ENCODE results near the gene TMEM208. TPM values are rescaled to one million over a fixed set of nuclear protein-coding genes. Genes with fewer than 3 reads are reported as not detected.

TMEM208 gene
- total RNA-seq, 1 experiment from 2014 or later: 39.4 TPM

DNA sequence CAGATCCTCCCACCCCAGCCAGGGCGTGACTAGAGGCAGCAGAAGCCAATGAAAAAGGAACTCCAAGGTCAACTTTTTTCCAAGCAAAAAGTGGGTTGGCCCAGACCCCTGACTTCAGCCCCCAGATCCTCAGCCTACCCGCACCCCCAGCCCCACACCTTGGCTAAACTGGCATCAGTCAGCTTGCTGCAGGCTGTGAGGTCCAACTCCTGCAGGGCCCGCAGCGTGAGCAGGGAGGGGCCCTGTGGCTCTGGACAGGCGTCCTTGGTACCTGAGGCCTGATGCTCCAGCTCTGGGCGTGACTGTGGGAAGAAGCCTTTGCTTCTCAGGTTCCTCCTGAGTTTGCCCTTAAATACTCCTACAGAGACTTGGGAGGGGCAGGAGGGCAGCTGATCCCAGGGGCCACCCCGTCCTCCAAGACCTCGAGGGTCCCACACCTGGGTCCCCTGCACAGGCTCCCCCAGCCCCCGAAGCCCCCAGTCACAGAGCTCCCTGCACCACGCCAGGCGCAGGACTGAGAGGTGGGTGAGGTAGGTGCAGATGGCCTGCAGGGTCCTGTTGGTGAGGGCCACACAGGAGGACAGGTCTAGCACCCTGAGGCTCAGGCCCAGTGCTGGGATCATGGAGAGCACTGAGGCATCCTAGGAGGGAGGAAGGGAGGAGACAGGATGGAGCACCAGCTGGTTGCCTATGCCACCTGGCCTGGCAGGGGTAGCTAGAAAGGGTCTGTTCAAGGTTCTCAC lies 18.6 kb upstream of the TMEM208 start:
- no peak for DNase-seq (ENCODE audit: low read depth)

GRCh38 chr16:67209565-67209964 lies 17.4 kb upstream of the TMEM208 start:
- DNase-seq (ENCODE audit: low read depth): no peak

GRCh38 chr16:67210069-67210937 lies 16.6 kb upstream of the TMEM208 start:
- no peak for DNase-seq (ENCODE audit: low read depth)

GRCh38 chr16:67211674-67212073 lies 15.3 kb upstream of the TMEM208 start:
- no peak for DNase-seq (ENCODE audit: low read depth)

GRCh38 chr16:67212766-67213165 lies 14.2 kb upstream of the TMEM208 start:
- DNase-seq (ENCODE audit: low read depth): peak; percentile 69

DNA sequence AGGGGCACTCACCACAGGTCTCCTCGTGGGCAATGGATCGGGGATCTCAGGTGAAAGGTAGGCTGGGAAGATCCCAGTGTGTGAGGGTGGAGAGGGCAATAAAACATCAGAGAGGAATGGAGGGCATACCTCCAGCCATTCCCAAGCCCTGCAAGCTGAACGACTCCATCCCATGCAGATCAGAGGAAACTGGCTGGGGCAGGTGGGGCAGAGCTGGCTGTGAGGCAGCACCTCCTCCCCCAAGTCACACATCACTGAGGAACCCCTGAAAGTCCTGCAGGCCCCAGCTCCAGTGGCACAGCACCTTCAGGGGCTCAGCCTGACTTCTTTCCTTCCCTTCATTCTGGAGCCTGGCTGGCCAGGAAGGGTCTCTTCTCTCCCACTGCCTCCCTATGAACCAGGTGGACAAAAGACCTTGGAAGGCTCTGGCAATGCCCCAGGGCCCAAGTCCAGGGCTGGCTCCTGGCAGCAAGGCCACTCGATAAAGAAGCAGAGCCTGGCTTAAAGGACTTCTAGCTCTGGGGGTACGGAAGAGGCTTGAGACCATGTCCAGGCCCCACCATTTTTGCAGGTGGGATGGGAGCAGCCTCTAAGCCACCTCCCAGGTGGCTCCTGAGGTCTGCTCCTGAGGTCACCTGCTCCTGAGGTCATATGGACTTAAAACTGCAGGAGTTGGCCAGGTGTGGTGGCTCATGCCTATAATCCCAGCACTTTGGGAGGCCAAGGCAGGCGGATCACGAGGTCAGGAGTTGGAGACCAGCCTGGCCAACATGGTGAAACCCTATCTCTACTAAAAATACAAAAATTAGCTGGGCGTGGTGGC lies 13.5 kb upstream of the TMEM208 start:
- no peak for DNase-seq (ENCODE audit: low read depth)

- peak; percentile 30 for DNase-seq (ENCODE audit: low read depth)
Observed at GRCh38 chr16:67215706-67216105, 11.2 kb upstream of the TMEM208 start.

DNA sequence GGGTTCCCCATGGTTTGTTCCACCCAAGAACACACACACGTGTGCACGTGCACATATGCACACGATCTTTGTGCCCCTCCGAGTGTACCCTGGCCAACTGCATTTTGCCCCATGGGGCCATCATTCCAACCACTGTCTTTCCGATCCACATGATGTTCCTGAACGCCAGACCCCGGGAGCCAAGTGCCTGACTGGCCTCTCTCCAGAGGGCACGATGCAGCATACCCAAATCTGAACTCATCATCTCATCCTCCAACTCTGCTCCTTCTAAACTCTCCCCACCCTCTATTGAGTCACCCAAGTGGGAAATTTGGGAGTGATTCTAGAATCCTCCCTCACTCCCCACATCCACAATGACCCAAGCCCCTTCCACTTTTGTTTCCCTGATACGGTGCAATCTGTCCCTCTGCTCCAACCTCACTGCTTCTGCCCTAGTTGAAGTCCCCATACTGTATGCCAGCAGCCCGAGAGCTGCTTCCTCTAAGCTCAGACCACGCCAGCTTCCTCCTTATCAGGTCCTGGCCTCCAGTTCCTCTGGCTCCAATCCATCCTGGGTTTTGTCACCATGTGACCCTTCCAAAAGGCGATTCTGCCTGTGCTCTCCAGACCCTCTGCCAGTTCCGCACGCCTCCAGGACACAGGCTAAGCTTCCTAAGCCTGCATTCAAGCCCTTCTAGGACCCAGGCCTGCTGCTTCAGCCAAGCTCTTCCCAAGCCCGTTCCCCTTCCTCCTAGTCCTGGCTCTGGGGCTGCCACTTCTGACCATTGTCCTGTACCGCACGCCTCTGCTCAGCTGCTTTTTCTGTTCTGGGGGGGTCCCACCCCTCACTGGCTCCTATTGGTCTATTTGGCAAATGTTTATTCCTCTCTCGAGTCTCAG lies 10.1 kb upstream of the TMEM208 start:
- no peak for DNase-seq (ENCODE audit: low read depth)

DNA sequence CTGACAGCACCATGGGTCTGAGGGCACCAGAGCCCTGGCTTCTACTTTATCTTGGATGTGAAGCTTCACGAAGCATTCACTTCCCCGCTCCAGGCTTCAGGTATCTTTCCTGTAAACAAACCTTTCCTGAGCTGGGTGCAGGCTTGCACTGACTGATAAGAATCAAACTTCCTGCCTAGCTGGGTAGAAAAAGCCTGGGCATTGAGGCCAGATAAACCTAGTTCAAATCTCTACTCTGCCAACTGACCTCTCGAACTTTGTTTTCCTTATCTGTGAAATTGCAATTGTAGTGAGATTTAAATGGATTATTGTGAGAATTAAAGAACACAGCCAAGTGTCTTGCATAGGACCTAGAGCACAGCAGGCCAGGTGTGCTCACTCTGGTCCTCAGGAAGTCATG lies 2.9 kb upstream of the TMEM208 start:
- no peak for DNase-seq (ENCODE audit: low read depth)

GRCh38 chr16:67226295-67226803 lies 581 bp upstream of the TMEM208 start:
- no peak for DNase-seq (ENCODE audit: low read depth)

- DNase-seq (ENCODE audit: low read depth): no peak
Observed at GRCh38 chr16:67227567-67227921, 614 bp downstream of the TMEM208 start.

- no peak for DNase-seq (ENCODE audit: low read depth)
Observed at GRCh38 chr16:67228034-67228785, 1.3 kb downstream of the TMEM208 start.

DNA sequence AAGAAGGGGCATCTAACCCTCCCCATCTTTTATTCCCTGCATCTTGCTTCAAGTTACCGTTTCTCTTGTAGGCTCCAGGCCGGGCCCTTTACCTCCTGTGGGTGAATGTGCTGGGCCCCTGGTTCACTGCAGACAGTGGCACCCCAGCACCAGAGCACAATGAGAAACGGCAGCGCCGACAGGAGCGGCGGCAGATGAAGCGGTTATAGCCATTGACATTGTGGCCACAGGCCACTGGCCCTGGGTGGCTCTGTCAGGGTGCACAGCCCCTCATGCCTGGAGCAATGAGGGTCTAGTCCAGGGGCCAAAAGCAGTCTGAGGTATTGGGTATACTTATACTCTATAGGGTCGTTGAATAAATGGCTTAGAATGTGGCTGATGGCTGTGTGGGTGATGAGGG lies 2.0 kb downstream of the TMEM208 start:
- DNase-seq (ENCODE audit: low read depth): no peak

GRCh38 chr16:67229906-67230808 lies 3.2 kb downstream of the TMEM208 start:
- no peak for DNase-seq (ENCODE audit: low read depth)

DNA sequence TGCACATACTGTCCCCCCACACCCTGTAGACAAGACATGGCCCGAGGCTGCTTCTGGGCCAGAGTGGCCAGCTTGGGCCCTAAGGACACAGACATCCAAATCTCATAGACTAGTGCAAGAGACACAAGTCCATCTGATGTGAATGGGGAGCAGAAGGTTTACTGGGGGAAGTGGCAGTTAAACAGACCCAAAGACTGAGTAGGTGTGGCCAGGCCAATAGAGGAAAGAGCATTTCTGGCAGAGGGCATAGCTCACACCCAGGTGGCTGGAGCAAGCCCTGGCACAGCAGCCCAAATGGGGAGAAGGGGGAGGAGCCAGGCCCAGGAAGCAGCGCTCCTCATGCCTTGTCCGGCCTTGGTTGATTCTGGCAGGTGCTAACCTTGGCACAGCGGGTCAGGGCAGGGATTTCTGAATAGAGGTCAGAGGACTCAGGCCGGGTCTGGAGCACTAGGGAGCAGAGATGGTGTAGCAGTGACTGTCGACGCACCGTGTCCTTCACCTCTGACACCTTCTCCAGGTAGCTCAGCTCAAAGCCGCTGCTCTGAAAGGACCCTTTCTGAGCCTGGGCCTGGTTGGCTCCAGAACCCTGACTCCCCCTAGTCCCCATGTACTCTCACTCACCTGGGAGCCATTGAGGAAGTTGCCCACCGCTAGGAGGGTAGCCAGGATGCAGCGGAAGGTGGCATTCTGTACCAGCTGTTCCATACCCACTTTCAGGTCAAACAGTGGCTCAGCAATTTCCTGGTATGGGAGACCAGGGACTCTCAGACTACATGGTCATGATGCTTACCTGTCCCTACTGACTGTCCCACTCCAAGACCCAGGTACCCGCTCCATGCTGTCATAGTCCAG lies 4.1 kb downstream of the TMEM208 start:
- DNase-seq (ENCODE audit: low read depth): no peak

- DNase-seq (ENCODE audit: low read depth): no peak
Observed at GRCh38 chr16:67233596-67233995, 6.7 kb downstream of the TMEM208 start.

DNA sequence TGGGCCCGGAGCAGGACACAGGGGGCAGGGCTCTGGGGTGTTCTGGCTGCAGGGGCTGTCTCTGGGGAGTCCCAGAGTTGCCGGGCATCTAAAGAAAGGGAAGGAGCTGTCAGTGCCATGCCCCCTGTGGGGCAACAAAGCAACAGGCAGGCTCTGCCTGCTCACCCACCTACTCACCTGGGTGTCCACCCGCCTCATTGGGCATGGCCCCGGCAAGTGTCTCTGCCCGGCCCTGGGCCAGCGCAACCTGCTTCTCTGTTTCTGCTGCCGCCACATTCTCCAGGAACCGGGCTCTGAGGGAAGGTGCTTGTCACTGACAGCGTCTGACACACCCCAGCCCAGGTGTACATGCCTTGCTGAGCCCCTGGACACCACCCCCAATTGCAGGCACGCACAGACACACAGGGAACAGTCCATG lies 7.3 kb downstream of the TMEM208 start:
- no peak for DNase-seq (ENCODE audit: low read depth)

Measured in HT1080 (cell line).